CD4-positive, alpha-beta T cell treated with Interleukin-10 for 1 hour (primary cell): Measurements from ENCODE around the gene PHF12.
A peak's percentile ranks its signal among the peaks of the same experiment; 100 is the strongest.

Experiments
- DNase-seq: peaks from one replicate; pipeline ENCODE4 v3.0.0-alpha.2; 2020

Gene PHF12

GRCh38 chr17:28951428-28951990, at the start of gene PHF12:
PHF12 (minus strand) TSS chr17:28951518; CDS start chr17:28950960, 558 bp downstream.
- peak; percentile 100 for DNase-seq

GRCh38 chr17:29000973-29001372, 49.7 kb upstream of the PHF12 start:
- DNase-seq: no peak

- no peak for DNase-seq
Measured at GRCh38 chr17:28999206-28999605, 47.9 kb upstream of the PHF12 start.

GRCh38 chr17:28997806-28998205, 46.5 kb upstream of the PHF12 start:
- DNase-seq: no peak

GRCh38 chr17:28996554-28997096, 45.3 kb upstream of the PHF12 start:
- no peak for DNase-seq

- DNase-seq: no peak
Measured at GRCh38 chr17:28993645-28994426, 42.5 kb upstream of the PHF12 start.

GRCh38 chr17:28992625-28993600, 41.6 kb upstream of the PHF12 start:
- no peak for DNase-seq

- no peak for DNase-seq
Measured at GRCh38 chr17:28992185-28992584, 40.9 kb upstream of the PHF12 start.

- no peak for DNase-seq
Measured at GRCh38 chr17:28991779-28992178, 40.5 kb upstream of the PHF12 start.

GRCh38 chr17:28989028-28989427, 37.7 kb upstream of the PHF12 start:
- no peak for DNase-seq

GRCh38 chr17:28988475-28988874, 37.2 kb upstream of the PHF12 start:
- no peak for DNase-seq

- no peak for DNase-seq
Measured at GRCh38 chr17:28986714-28987655, 35.7 kb upstream of the PHF12 start.

GRCh38 chr17:28985950-28986713, 34.8 kb upstream of the PHF12 start:
- DNase-seq: no peak

- DNase-seq: no peak
Measured at GRCh38 chr17:28983286-28984230, 32.2 kb upstream of the PHF12 start.

- DNase-seq: peak; percentile 86
Measured at GRCh38 chr17:28982131-28982793, 30.9 kb upstream of the PHF12 start.

- no peak for DNase-seq
Measured at GRCh38 chr17:28978356-28978964, 27.1 kb upstream of the PHF12 start.

GRCh38 chr17:28977659-28978355, 26.5 kb upstream of the PHF12 start:
- no peak for DNase-seq

GRCh38 chr17:28975646-28976045, 24.3 kb upstream of the PHF12 start:
- DNase-seq: no peak
